ENCODE measurements around the gene SIK2. TPM values are rescaled to one million over a fixed set of nuclear protein-coding genes. Genes with fewer than 3 reads are reported as not detected.

SIK2 gene
- total and polyA plus RNA-seq, 4 donors, result 18.1 to 26.6 (median 19.7) TPM

- WGBS (ENCODE audit: insufficient coverage), result 74% methylated on average over 7 of the region's 10 CpGs
- peak overlapping the region; percentile 87 for H3K27ac ChIP-seq (ENCODE audit: low read depth, low read length)
- H3K4me1 ChIP-seq (ENCODE audit: control insufficient read depth, insufficient read depth, low read length), result peaks cover 49% of the 10 kb centered on the region
- H3K27me3 ChIP-seq (ENCODE audit: control insufficient read depth, insufficient read depth, low read length), result no peaks in the 10 kb centered on the region
- peak in 1 of 6 donors; percentile 48 for DNase-seq (ENCODE audit: low read depth in 4 of 6, low spot score in 6 of 6)
- no peaks in the 10 kb centered on the region for H3K9me3 ChIP-seq (ENCODE audit: control insufficient read depth, insufficient read depth, low read length)
- H3K4me3 ChIP-seq (ENCODE audit: low read depth, low read length), result no peak overlapping the region
- peaks cover 41% of the 10 kb centered on the region for H3K36me3 ChIP-seq (ENCODE audit: control insufficient read depth, insufficient read depth, low read length)
Measured at GRCh38 chr11:111729071-111729830, 127.0 kb downstream of the SIK2 start.

GRCh38 chr11:111729831-111730311 is 127.6 kb downstream of the SIK2 start:
- H3K4me3 ChIP-seq (ENCODE audit: low read depth, low read length), result no peak overlapping the region
- H3K36me3 ChIP-seq (ENCODE audit: control insufficient read depth, insufficient read depth, low read length), result peaks cover 36% of the 10 kb centered on the region
- WGBS (ENCODE audit: insufficient coverage), result 63% methylated on average over 6 of the region's 9 CpGs
- H3K4me1 ChIP-seq (ENCODE audit: control insufficient read depth, insufficient read depth, low read length), result peaks cover 55% of the 10 kb centered on the region
- no peaks in the 10 kb centered on the region for H3K27me3 ChIP-seq (ENCODE audit: control insufficient read depth, insufficient read depth, low read length)
- DNase-seq (ENCODE audit: low read depth in 4 of 6, low spot score in 6 of 6), result peak in 1 of 6 donors; percentile 24
- no peaks in the 10 kb centered on the region for H3K9me3 ChIP-seq (ENCODE audit: control insufficient read depth, insufficient read depth, low read length)
- H3K27ac ChIP-seq (ENCODE audit: low read depth, low read length), result peak overlapping the region; percentile 87

- H3K4me1 ChIP-seq (ENCODE audit: control insufficient read depth, insufficient read depth, low read length), result peaks cover 67% of the 10 kb centered on the region
- H3K4me3 ChIP-seq (ENCODE audit: low read depth, low read length), result no peak overlapping the region
- peak overlapping the region; percentile 87 for H3K27ac ChIP-seq (ENCODE audit: low read depth, low read length)
- 32% methylated on average over 21 of the region's 22 CpGs for WGBS (ENCODE audit: insufficient coverage)
- peaks cover 29% of the 10 kb centered on the region for H3K36me3 ChIP-seq (ENCODE audit: control insufficient read depth, insufficient read depth, low read length)
- DNase-seq (ENCODE audit: low read depth in 4 of 6, low spot score in 6 of 6), result peak in 2 of 6 donors; percentile 67 to 78
- no peaks in the 10 kb centered on the region for H3K27me3 ChIP-seq (ENCODE audit: control insufficient read depth, insufficient read depth, low read length)
- H3K9me3 ChIP-seq (ENCODE audit: control insufficient read depth, insufficient read depth, low read length), result no peaks in the 10 kb centered on the region
Measured at GRCh38 chr11:111730871-111731591, 128.8 kb downstream of the SIK2 start.

GRCh38 chr11:111731821-111732220 is 129.6 kb downstream of the SIK2 start:
- H3K27ac ChIP-seq (ENCODE audit: low read depth, low read length), result peak overlapping the region; percentile 87
- DNase-seq (ENCODE audit: low read depth in 4 of 6, low spot score in 6 of 6), result peak in 1 of 6 donors; percentile 51
- H3K4me3 ChIP-seq (ENCODE audit: low read depth, low read length), result no peak overlapping the region
- 67% methylated on average over 5 of the region's 5 CpGs for WGBS (ENCODE audit: insufficient coverage)
- no peaks in the 10 kb centered on the region for H3K9me3 ChIP-seq (ENCODE audit: control insufficient read depth, insufficient read depth, low read length)
- H3K27me3 ChIP-seq (ENCODE audit: control insufficient read depth, insufficient read depth, low read length), result no peaks in the 10 kb centered on the region
- peaks cover 22% of the 10 kb centered on the region for H3K36me3 ChIP-seq (ENCODE audit: control insufficient read depth, insufficient read depth, low read length)
- peaks cover 75% of the 10 kb centered on the region for H3K4me1 ChIP-seq (ENCODE audit: control insufficient read depth, insufficient read depth, low read length)

- Histone ChIP-seq H3K4me3 (ENCODE audit: low read depth, low read length) (no peak overlapping the region), H3K4me1 (ENCODE audit: control insufficient read depth, insufficient read depth, low read length) (peaks cover 85% of the 10 kb centered on the region), H3K27me3 (ENCODE audit: control insufficient read depth, insufficient read depth, low read length) (no peaks in the 10 kb centered on the region), H3K27ac (ENCODE audit: low read depth, low read length) (peak overlapping the region; percentile 98), H3K36me3 (ENCODE audit: control insufficient read depth, insufficient read depth, low read length) (peaks cover 16% of the 10 kb centered on the region), H3K9me3 (ENCODE audit: control insufficient read depth, insufficient read depth, low read length) (no peaks in the 10 kb centered on the region)
- DNase-seq (ENCODE audit: low read depth in 4 of 6, low spot score in 6 of 6), result peak in 2 of 6 donors; percentile 15 to 72
- WGBS (ENCODE audit: insufficient coverage), result 38% methylated on average over 7 of the region's 7 CpGs
Measured at GRCh38 chr11:111733016-111733415, 130.8 kb downstream of the SIK2 start.

- H3K36me3 ChIP-seq (ENCODE audit: control insufficient read depth, insufficient read depth, low read length), result peaks cover 18% of the 10 kb centered on the region
- WGBS (ENCODE audit: insufficient coverage), result 51% methylated on average over 9 of the region's 9 CpGs
Measured at GRCh38 chr11:111733611-111734088, 131.4 kb downstream of the SIK2 start.

GRCh38 chr11:111734101-111734953 is 132.1 kb downstream of the SIK2 start:
- WGBS (ENCODE audit: insufficient coverage), result 53% methylated on average over 7 of the region's 8 CpGs
- H3K27me3 ChIP-seq (ENCODE audit: control insufficient read depth, insufficient read depth, low read length), result no peaks in the 10 kb centered on the region
- H3K4me3 ChIP-seq (ENCODE audit: low read depth, low read length), result no peak overlapping the region
- peak overlapping the region; percentile 98 for H3K27ac ChIP-seq (ENCODE audit: low read depth, low read length)
- H3K36me3 ChIP-seq (ENCODE audit: control insufficient read depth, insufficient read depth, low read length), result peaks cover 13% of the 10 kb centered on the region
- DNase-seq (ENCODE audit: low read depth in 4 of 6, low spot score in 6 of 6), result peak in 1 of 6 donors; percentile 61
- peaks cover 79% of the 10 kb centered on the region for H3K4me1 ChIP-seq (ENCODE audit: control insufficient read depth, insufficient read depth, low read length)
- H3K9me3 ChIP-seq (ENCODE audit: control insufficient read depth, insufficient read depth, low read length), result no peaks in the 10 kb centered on the region

More at GRCh38 chr11:111733611-111734088, 131.4 kb downstream of the SIK2 start:
- peak in 1 of 6 donors; percentile 66 for DNase-seq (ENCODE audit: low read depth in 4 of 6, low spot score in 6 of 6)
- H3K27me3 ChIP-seq (ENCODE audit: control insufficient read depth, insufficient read depth, low read length), result no peaks in the 10 kb centered on the region
- H3K4me1 ChIP-seq (ENCODE audit: control insufficient read depth, insufficient read depth, low read length), result peaks cover 85% of the 10 kb centered on the region
- peak overlapping the region; percentile 98 for H3K27ac ChIP-seq (ENCODE audit: low read depth, low read length)
- H3K9me3 ChIP-seq (ENCODE audit: control insufficient read depth, insufficient read depth, low read length), result no peaks in the 10 kb centered on the region
- no peak overlapping the region for H3K4me3 ChIP-seq (ENCODE audit: low read depth, low read length)

- 10% methylated on average over 6 of the region's 6 CpGs for WGBS (ENCODE audit: insufficient coverage)
- no peaks in the 10 kb centered on the region for H3K9me3 ChIP-seq (ENCODE audit: control insufficient read depth, insufficient read depth, low read length)
- H3K36me3 ChIP-seq (ENCODE audit: control insufficient read depth, insufficient read depth, low read length), result peaks cover 9% of the 10 kb centered on the region
- H3K4me1 ChIP-seq (ENCODE audit: control insufficient read depth, insufficient read depth, low read length), result peaks cover 73% of the 10 kb centered on the region
- no peak overlapping the region for H3K4me3 ChIP-seq (ENCODE audit: low read depth, low read length)
- H3K27me3 ChIP-seq (ENCODE audit: control insufficient read depth, insufficient read depth, low read length), result no peaks in the 10 kb centered on the region
- peak overlapping the region; percentile 98 for H3K27ac ChIP-seq (ENCODE audit: low read depth, low read length)
- no peak for DNase-seq (ENCODE audit: low read depth in 4 of 6, low spot score in 6 of 6)
Measured at GRCh38 chr11:111734954-111735261, 132.7 kb downstream of the SIK2 start.

All from spinal cord (tissue), 10 donors.